CD4-positive, alpha-beta T cell (primary cell): ENCODE data around the gene SHTN1. TPM values are rescaled to one million over a fixed set of nuclear protein-coding genes. Genes with fewer than 3 reads are reported as not detected.

Experiments
- ATAC-seq: fragments of 200-7000 bp; cut with Tn5 transposase; one replicate; pipeline ENCODE4 v1.10.0; 2022; ENCODE audit warnings: mild to moderate bottlenecking; ENCODE audit not compliant: poor library complexity
- CTCF ChIA-PET: fragments of 350-600 bp; sonication (Branson Sonifier 250); formaldehyde crosslinking; loops from one replicate; lab custom pipeline; 2021; ENCODE audit warnings: antibody characterized with exemption, inconsistent platforms; lab: Charles Lee
- POLR2A ChIA-PET: fragments of 350-600 bp; sonication (Branson Sonifier 250); formaldehyde crosslinking; loops from one replicate; lab custom pipeline; 2021; ENCODE audit warnings: antibody characterized with exemption, inconsistent platforms; lab: Charles Lee
- DNase-seq, 14 experiments: peaks; one replicate each; pipeline ENCODE4 v3.0.0-alpha.2; 2013 to 2020; ENCODE audit warnings: mixed read lengths in 2 of 14
- H3K27ac ChIP-seq, 2 donors: one replicate each; pipeline versions ENCODE4 v1.5.1 to v1.7.0; 2013; ENCODE audit warnings: low read length in 2 of 2, low read depth in 1 of 2, mild to moderate bottlenecking in 1 of 2
- H3K27me3 ChIP-seq, 2 experiments: 1 replicate in 1 of 2; 2 replicates in 1 of 2; pipeline versions ENCODE4 v1.6.1 to v1.7.0; 2013; ENCODE audit warnings: low read length in 2 of 2, control low read depth in 1 of 2, mild to moderate bottlenecking in 1 of 2, moderate library complexity in 1 of 2; ENCODE audit not compliant: insufficient read depth in 2 of 2, control insufficient read depth in 1 of 2
- H3K36me3 ChIP-seq: one replicate; pipeline ENCODE4 v1.6.1; 2013; ENCODE audit warnings: low read length, control low read depth; ENCODE audit not compliant: insufficient read depth
- H3K4me1 ChIP-seq: one replicate; pipeline ENCODE4 v1.6.1; 2013; ENCODE audit warnings: low read length, control low read depth; ENCODE audit not compliant: insufficient read depth
- H3K4me3 ChIP-seq: one replicate; pipeline ENCODE4 v1.5.1; 2013; ENCODE audit warnings: mild to moderate bottlenecking, low read length, moderate library complexity
- H3K9me3 ChIP-seq, 2 experiments: 1 replicate in 1 of 2; 2 replicates in 1 of 2; pipeline versions ENCODE4 v1.6.1 to v1.7.0; 2013; ENCODE audit warnings: low read length in 2 of 2, mild to moderate bottlenecking in 2 of 2, control low read depth in 1 of 2, moderate library complexity in 1 of 2; ENCODE audit not compliant: control insufficient read depth in 1 of 2, insufficient read depth in 1 of 2
- H3K27ac Mint-ChIP-seq: one replicate; pipeline ENCODE4 v1.8.0; 2020; ENCODE audit warnings: mixed read lengths
- H3K27me3 Mint-ChIP-seq: one replicate; pipeline ENCODE4 v1.8.0; 2021; ENCODE audit warnings: mixed read lengths
- H3K36me3 Mint-ChIP-seq: one replicate; pipeline ENCODE4 v1.8.0; 2021; ENCODE audit warnings: low read depth, mixed read lengths
- H3K4me1 Mint-ChIP-seq: one replicate; pipeline ENCODE4 v1.8.0; 2021; ENCODE audit warnings: low read depth, mixed read lengths
- H3K4me3 Mint-ChIP-seq: one replicate; pipeline ENCODE4 v1.8.0; 2020; ENCODE audit warnings: mild to moderate bottlenecking, mixed read lengths
- H3K9me3 Mint-ChIP-seq: one replicate; pipeline ENCODE4 v1.8.0; 2020; ENCODE audit warnings: mixed read lengths
- CTCF ChIP-seq: fragments of 200-600 bp; IDR thresholded peaks from one replicate; pipeline ENCODE4 v1.8.0; 2022; ENCODE audit warnings: antibody characterized with exemption, mild to moderate bottlenecking
- intact Hi-C, 2 experiments: fragments of 100-400 bp; cut with DNase I in 1 of 2; cut with micrococcal nuclease in 1 of 2; formaldehyde crosslinking; loops; one replicate each; pipeline versions ENCODE4 v1.15.1 to v1.9.0; 2023 to 2025; cut with DNase I, micrococcal nuclease
- total RNA-seq, 174 experiments: library from RNA in 2 of 174; stranded (reverse) in 2 of 174; gene quantifications; one replicate each; pipeline ENCODE4 v1.2.3 and lab custom pipeline; 2021 to 2026

SHTN1 gene
- total RNA-seq, 2 experiments from 2014 or later, result 0.75 to 0.85 TPM

- Histone ChIP-seq H3K36me3 (no peaks in the 10 kb centered on the region), H3K27me3 (no peaks in the 10 kb centered on the region), H3K4me1 (no peaks in the 10 kb centered on the region), H3K9me3 (no peaks in the 10 kb centered on the region), H3K27ac (no peak overlapping the region), H3K4me3 (no peak overlapping the region)
- ChIA-PET POLR2A (no interaction called here), CTCF (no interaction called here)
- H3K9me3 Mint-ChIP-seq, result no peaks in the 10 kb centered on the region
- H3K4me1 Mint-ChIP-seq, result no peaks in the 10 kb centered on the region
- DNase-seq (no peak), ATAC-seq (no peak)
- H3K4me3 Mint-ChIP-seq, result no peak overlapping the region
- no peak overlapping the region for H3K27ac Mint-ChIP-seq
- intact Hi-C loops, result no loop called here
- H3K36me3 Mint-ChIP-seq, result no peaks in the 10 kb centered on the region
- TF ChIP-seq CTCF, result no peak
- H3K27me3 Mint-ChIP-seq, result peaks cover 16% of the 10 kb centered on the region
Measured at GRCh38 chr10:116944911-116945310, 60.1 kb downstream of the SHTN1 start.

DNA sequence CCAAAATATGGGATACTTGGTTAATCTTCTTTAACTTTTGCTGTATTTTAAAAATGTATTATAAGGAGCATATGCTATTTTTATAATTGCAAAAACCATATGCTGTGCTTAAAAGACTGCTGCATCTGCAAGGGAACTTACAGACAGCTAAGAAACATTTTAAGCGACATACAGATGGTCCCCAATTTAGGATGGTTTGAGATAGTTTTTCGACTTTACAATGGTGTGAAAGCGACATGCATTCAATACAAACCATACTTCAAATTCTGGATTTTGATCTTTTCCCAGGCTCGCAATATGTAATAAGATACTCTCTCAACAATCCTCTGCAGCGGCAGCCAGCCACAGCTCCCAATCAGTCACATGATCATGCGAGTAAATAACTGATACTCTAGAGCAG, 73.2 kb downstream of the SHTN1 start:
- no peaks in the 10 kb centered on the region for H3K4me1 ChIP-seq
- H3K36me3 ChIP-seq, result no peaks in the 10 kb centered on the region
- POLR2A ChIA-PET, result no interaction called here
- DNase-seq (no peak), ATAC-seq (no peak)
- no peaks in the 10 kb centered on the region for H3K27me3 ChIP-seq
- Mint-ChIP-seq H3K9me3 (no peaks in the 10 kb centered on the region), H3K27ac (no peak overlapping the region), H3K4me3 (no peak overlapping the region), H3K27me3 (no peaks in the 10 kb centered on the region), H3K36me3 (no peaks in the 10 kb centered on the region), H3K4me1 (no peaks in the 10 kb centered on the region)
- no peak for TF ChIP-seq CTCF
- CTCF ChIA-PET, result interaction anchor here (0.9 kb wide), 1 partner anchor 8 kb away, joined by 3 read pairs; no protein-coding TSS in a partner anchor
- H3K9me3 ChIP-seq, result peaks cover 0 to 7% of the 10 kb centered on the region in 2 experiments
- no peak overlapping the region for H3K4me3 ChIP-seq
- intact Hi-C loops, result no loop called here
- no peak overlapping the region for H3K27ac ChIP-seq

DNA sequence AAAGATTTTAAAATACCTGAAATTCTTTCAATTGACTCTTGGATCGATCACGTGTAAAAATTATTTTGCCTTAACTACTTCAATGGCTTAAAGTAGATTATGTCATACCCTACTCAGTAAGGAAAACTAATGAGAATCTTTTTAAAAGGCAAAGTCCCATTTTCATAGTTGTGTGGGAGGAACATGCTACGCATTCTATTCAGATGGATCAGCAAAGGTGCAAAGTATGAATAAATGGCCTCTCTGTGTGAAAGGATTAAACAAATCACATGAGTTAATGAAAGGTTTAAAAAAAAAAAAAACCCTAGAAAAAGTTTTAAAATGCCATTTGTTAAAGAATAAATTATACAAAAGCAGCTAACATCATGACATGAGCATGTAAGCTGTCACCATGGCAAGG, 78.6 kb downstream of the SHTN1 start:
- no peak overlapping the region for H3K4me3 Mint-ChIP-seq
- intact Hi-C loops, result no loop called here

More for the DNA sequence above, 78.6 kb downstream of the SHTN1 start:
- H3K4me3 ChIP-seq, result no peak overlapping the region
- no peak for TF ChIP-seq CTCF
- Mint-ChIP-seq H3K9me3 (no peaks in the 10 kb centered on the region), H3K27ac (no peak overlapping the region), H3K4me1 (no peaks in the 10 kb centered on the region), H3K36me3 (no peaks in the 10 kb centered on the region), H3K27me3 (no peaks in the 10 kb centered on the region)
- CTCF ChIA-PET, result no interaction called here
- H3K36me3 ChIP-seq, result no peaks in the 10 kb centered on the region
- H3K27me3 ChIP-seq, result no peaks in the 10 kb centered on the region
- H3K9me3 ChIP-seq, result peaks cover 0 to 3% of the 10 kb centered on the region in 2 experiments
- DNase-seq, result no peak
- POLR2A ChIA-PET, result no interaction called here
- no peak overlapping the region for H3K27ac ChIP-seq
- H3K4me1 ChIP-seq, result no peaks in the 10 kb centered on the region
- no peak for ATAC-seq
